Loucy (cell line): ENCODE results near the gene SLC15A3.

Experiments
- H2AFZ ChIP-seq: fragments of 200-600 bp; sonication (generic); 2 replicates; pipeline ENCODE4 v1.6.0; 2016; ENCODE audit warnings: antibody characterized with exemption, mild to moderate bottlenecking, low read length, moderate library complexity
- H3F3A ChIP-seq: fragments of 200-600 bp; 2 replicates; pipeline ENCODE4 v1.6.0; 2016; ENCODE audit warnings: antibody characterized with exemption, low read depth, mild to moderate bottlenecking
- H3K27me3 ChIP-seq: fragments of 200-600 bp; sonication (generic); 2 replicates; pipeline ENCODE4 v1.6.1; 2014; ENCODE audit warnings: low read length, mild to moderate bottlenecking; ENCODE audit not compliant: insufficient read depth, poor library complexity, severe bottlenecking
- H3K36me3 ChIP-seq: fragments of 200-600 bp; sonication (generic); 2 replicates; pipeline ENCODE4 v1.6.1; 2016; ENCODE audit warnings: low read length; ENCODE audit not compliant: insufficient read depth
- H3K4me1 ChIP-seq: fragments of 200-600 bp; sonication (generic); 2 replicates; pipeline ENCODE4 v1.5.1; 2014; ENCODE audit warnings: low read length, mild to moderate bottlenecking; ENCODE audit not compliant: insufficient read depth, poor library complexity, severe bottlenecking
- H3K4me2 ChIP-seq: fragments of 200-600 bp; sonication (generic); 2 replicates; pipeline ENCODE4 v1.6.0; 2014; ENCODE audit warnings: antibody characterized with exemption, low read length, low read depth, mild to moderate bottlenecking; ENCODE audit not compliant: poor library complexity, severe bottlenecking
- H3K4me3 ChIP-seq: fragments of 200-600 bp; sonication (generic); 2 replicates; pipeline ENCODE4 v1.5.1; 2014; ENCODE audit warnings: low read length, mild to moderate bottlenecking, mixed read lengths; ENCODE audit not compliant: poor library complexity, severe bottlenecking
- H3K79me2 ChIP-seq: fragments of 200-600 bp; sonication (generic); 2 replicates; pipeline ENCODE4 v1.6.1; 2014; ENCODE audit warnings: low read length; ENCODE audit not compliant: insufficient read depth
- H3K9ac ChIP-seq: fragments of 200-600 bp; sonication (generic); 2 replicates; pipeline ENCODE4 v1.6.0; 2014; ENCODE audit warnings: mild to moderate bottlenecking, low read depth, low read length, moderate library complexity; ENCODE audit not compliant: poor library complexity, severe bottlenecking
- H3K9me2 ChIP-seq: fragments of 200-600 bp; sonication (generic); replicated peaks from 2 replicates; pipeline ENCODE4 v1.6.1; 2016; ENCODE audit warnings: low read depth, low read length, mixed read lengths
- H3K9me3 ChIP-seq: fragments of 200-600 bp; sonication (generic); 2 replicates; pipeline ENCODE4 v1.6.1; 2014; ENCODE audit warnings: mild to moderate bottlenecking, antibody characterized with exemption, low read length, low read depth; ENCODE audit not compliant: insufficient read depth
- H4K20me1 ChIP-seq: fragments of 200-600 bp; sonication (generic); 2 replicates; pipeline ENCODE4 v1.6.0; 2014; ENCODE audit warnings: antibody characterized with exemption, low read length, mild to moderate bottlenecking; ENCODE audit not compliant: insufficient read depth, poor library complexity, severe bottlenecking
- CTCF ChIP-seq: fragments of 200-600 bp; sonication (generic); conservative IDR thresholded peaks from 2 replicates; pipeline ENCODE4 v1.5.1; 2014; ENCODE audit warnings: mild to moderate bottlenecking, antibody characterized with exemption, low read length
- EZH2phosphoT487 ChIP-seq: fragments of 200-600 bp; IDR thresholded peaks from 2 replicates; pipeline ENCODE4 v1.6.1; 2018; ENCODE audit warnings: antibody characterized with exemption, mild to moderate bottlenecking, moderate library complexity, borderline replicate concordance

Gene SLC15A3

DNA sequence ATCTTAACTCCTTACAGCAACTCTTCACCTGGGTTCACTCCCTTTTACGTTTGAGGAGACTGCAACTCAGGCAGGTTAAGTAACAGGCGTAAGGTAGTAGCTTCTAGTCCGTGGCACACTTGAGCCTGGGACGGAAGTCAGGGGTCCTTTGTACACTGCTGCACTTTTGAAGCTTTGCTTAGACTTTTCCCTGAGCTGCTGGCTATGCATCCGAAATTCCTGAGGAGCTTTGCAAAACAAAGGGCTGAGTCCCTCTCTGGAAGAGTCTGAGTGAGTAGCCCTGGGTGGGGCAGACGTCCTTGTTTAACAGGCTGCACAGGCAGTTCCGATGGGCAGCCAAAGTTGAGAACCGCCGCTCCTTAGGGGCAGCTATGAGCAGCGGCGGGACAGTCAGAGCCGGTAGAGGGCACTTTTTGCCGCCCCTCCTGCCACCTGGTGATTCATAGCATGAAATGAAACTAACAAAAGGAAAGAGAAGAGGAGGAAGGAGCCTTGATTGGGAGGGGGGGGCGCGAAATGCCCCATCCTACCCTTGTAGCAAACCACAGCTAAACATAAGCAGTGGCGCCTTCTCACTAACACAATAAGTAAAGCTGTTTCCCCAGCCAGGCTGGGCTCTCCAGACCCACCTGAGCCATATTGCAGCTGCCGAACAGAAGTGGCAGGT, 36.6 kb downstream of the SLC15A3 start:
- H3K4me3 ChIP-seq, result peak overlapping the region; percentile 87
- H3K79me2 ChIP-seq, result peaks cover 54% of the 10 kb centered on the region
- H3K4me1 ChIP-seq, result peaks cover 48% of the 10 kb centered on the region

DNA sequence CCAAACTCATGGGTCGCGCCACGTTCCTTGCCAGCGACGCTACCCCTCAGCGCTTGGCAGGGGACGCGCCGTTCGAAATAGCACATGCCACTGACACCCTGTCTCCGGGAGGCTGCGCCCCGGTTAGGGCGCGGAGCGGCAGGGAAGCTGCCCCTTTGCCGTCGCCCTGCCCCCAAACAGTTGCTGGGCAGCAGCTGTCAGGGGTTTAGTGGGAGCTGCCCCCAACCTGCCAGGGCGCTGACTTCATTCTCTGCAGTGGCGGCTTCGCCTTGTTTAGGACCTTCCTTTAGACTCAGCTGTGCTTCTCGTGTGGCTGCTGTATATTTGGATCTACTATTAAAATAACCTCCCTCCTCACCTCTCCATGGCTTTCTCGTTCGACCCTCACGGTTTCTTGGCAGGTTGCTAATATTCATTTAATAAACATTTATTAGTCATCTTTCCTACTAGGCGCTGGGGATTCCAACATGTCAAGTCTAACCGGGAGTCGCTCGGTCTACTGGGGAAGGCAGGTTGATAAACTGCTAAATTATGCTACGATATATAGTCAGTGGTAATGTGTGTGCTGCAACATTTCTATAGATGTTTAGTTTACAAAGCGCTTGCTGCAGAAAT, 37.2 kb downstream of the SLC15A3 start:
- H3F3A ChIP-seq, result no peaks in the 10 kb centered on the region
- H3K9ac ChIP-seq, result peak overlapping the region; percentile 85
- H3K36me3 ChIP-seq, result peaks cover 4% of the 10 kb centered on the region; the same call in 1 of the 2 replicates
- peak overlapping the region; percentile 99 for H2AFZ ChIP-seq
- no peaks in the 10 kb centered on the region for H3K27me3 ChIP-seq
- no peaks in the 10 kb centered on the region for H3K9me2 ChIP-seq
- H3K9me3 ChIP-seq, result no peaks in the 10 kb centered on the region
- peaks cover 53% of the 10 kb centered on the region for H3K79me2 ChIP-seq
- TF ChIP-seq EZH2phosphoT487 (no peak), CTCF (no peak)
- peaks cover 27% of the 10 kb centered on the region for H4K20me1 ChIP-seq
- peak overlapping the region; percentile 95 for H3K4me2 ChIP-seq
- peak overlapping the region; percentile 87 for H3K4me3 ChIP-seq
- peaks cover 48% of the 10 kb centered on the region for H3K4me1 ChIP-seq

More for the DNA sequence above, 36.6 kb downstream of the SLC15A3 start:
- H3F3A ChIP-seq, result no peaks in the 10 kb centered on the region
- peaks cover 11% of the 10 kb centered on the region; the same call in 1 of the 2 replicates for H3K36me3 ChIP-seq
- H4K20me1 ChIP-seq, result peaks cover 27% of the 10 kb centered on the region
- H3K9me3 ChIP-seq, result no peaks in the 10 kb centered on the region
- H3K9me2 ChIP-seq, result no peaks in the 10 kb centered on the region
- H3K4me2 ChIP-seq, result peak overlapping the region; percentile 95
- peak; percentile 68 for TF ChIP-seq CTCF
- TF ChIP-seq EZH2phosphoT487, result no peak
- H3K27me3 ChIP-seq, result no peaks in the 10 kb centered on the region
- peak overlapping the region; percentile 85 for H3K9ac ChIP-seq
- peak overlapping the region; percentile 99 for H2AFZ ChIP-seq

GRCh38 chr11:60913793-60914632, 38.0 kb downstream of the SLC15A3 start, which contains the start of gene TMEM109:
Gene TMEM109 (plus strand): TSS chr11:60914158. CDS start chr11:60919694, 5,536 bp downstream.
- Histone ChIP-seq H3K27me3 (no peaks in the 10 kb centered on the region), H3K4me2 (peak within 1 kb of the TSS; percentile 95), H3K9me2 (no peaks in the 10 kb centered on the region), H3K4me1 (peaks cover 43% of the 10 kb centered on the region), H3K9ac (peak within 1 kb of the TSS; percentile 85), H2AFZ (peak within 1 kb of the TSS; percentile 99), H3K4me3 (peak within 1 kb of the TSS; percentile 87), H3K9me3 (no peaks in the 10 kb centered on the region), H4K20me1 (peaks cover 21% of the 10 kb centered on the region), H3F3A (no peaks in the 10 kb centered on the region), H3K36me3 (no peaks in the 10 kb centered on the region), H3K79me2 (peaks cover 46% of the 10 kb centered on the region)
- no peak for TF ChIP-seq CTCF
